RWPE2 (cell line): Measurements from ENCODE around the gene SOCS3.
A peak's percentile ranks its signal among the peaks of the same experiment; 100 is the strongest.
"Not testable (repeated sequence)": the region's sequence is repeated elsewhere in the genome, so short reads cannot be mapped to it uniquely, and the experiment has no call there.

Experiments used
- ATAC-seq: fragments of 200-7000 bp; cut with Tn5 transposase; 3 replicates; pipeline ENCODE4 v1.9.1; 2021; ENCODE audit warnings: low read depth
- DNase-seq: peaks from one replicate; pipeline ENCODE4 v3.0.0-alpha.2; 2020; ENCODE audit warnings: low spot score
- H3K27ac ChIP-seq: fragments of 450-650 bp; 2 replicates; pipeline ENCODE4 v1.5.1; 2017; ENCODE audit warnings: mild to moderate bottlenecking; ENCODE audit not compliant: poor library complexity, severe bottlenecking
- H3K27me3 ChIP-seq: fragments of 250-450 bp; sonication (Bioruptor Pico); 2 replicates; pipeline ENCODE4 v1.5.1; 2021; ENCODE audit warnings: mild to moderate bottlenecking, moderate library complexity; ENCODE audit not compliant: insufficient read depth, poor library complexity, severe bottlenecking
- H3K36me3 ChIP-seq: fragments of 250-450 bp; sonication (Bioruptor Pico); 2 replicates; pipeline ENCODE4 v1.5.1; 2020; ENCODE audit warnings: low read depth, mild to moderate bottlenecking, moderate library complexity
- H3K4me1 ChIP-seq: fragments of 250-450 bp; sonication (Bioruptor Pico); 2 replicates; pipeline ENCODE4 v1.5.1; 2021; ENCODE audit warnings: mild to moderate bottlenecking, moderate library complexity; ENCODE audit not compliant: insufficient read depth, poor library complexity, severe bottlenecking
- H3K4me3 ChIP-seq: fragments of 250-450 bp; sonication (Bioruptor Pico); 2 replicates; pipeline ENCODE4 v1.5.1; 2021; ENCODE audit warnings: mild to moderate bottlenecking, moderate library complexity; ENCODE audit not compliant: severe bottlenecking
- H3K9me3 ChIP-seq: fragments of 250-450 bp; sonication (Bioruptor Pico); 2 replicates; pipeline ENCODE4 v1.5.1; 2021; ENCODE audit warnings: mild to moderate bottlenecking, moderate library complexity; ENCODE audit not compliant: severe bottlenecking
- CTCF ChIP-seq: fragments of 450-650 bp; IDR thresholded peaks from one replicate; pipeline ENCODE4 v1.5.1; 2017; ENCODE audit warnings: mild to moderate bottlenecking, moderate library complexity; ENCODE audit not compliant: poor library complexity, severe bottlenecking

The SOCS3 gene

GRCh38 chr17:78313735-78314648 lies 45.9 kb downstream of the SOCS3 start:
- Histone ChIP-seq H3K4me1 (peaks cover 35% of the 10 kb centered on the region), H3K27ac (peak overlapping the region; percentile 90)
- peak; percentile 94 for DNase-seq

GRCh38 chr17:78309659-78310255 lies 50.1 kb downstream of the SOCS3 start:
- not testable (repeated sequence) for DNase-seq, H3K27me3 ChIP-seq, H3K4me1 ChIP-seq, H3K9me3 ChIP-seq, ATAC-seq, H3K36me3 ChIP-seq, H3K27ac ChIP-seq, H3K4me3 ChIP-seq

More at GRCh38 chr17:78313735-78314648, 45.9 kb downstream of the SOCS3 start:
- TF ChIP-seq CTCF: no peak
- Histone ChIP-seq H3K4me3 (peak overlapping the region; percentile 25), H3K36me3 (no peaks in the 10 kb centered on the region), H3K9me3 (no peaks in the 10 kb centered on the region), H3K27me3 (no peaks in the 10 kb centered on the region)
- peak; percentile 67 for ATAC-seq

GRCh38 chr17:78307887-78308638 lies 51.8 kb downstream of the SOCS3 start:
- H3K36me3 ChIP-seq: no peaks in the 10 kb centered on the region
- no peak for TF ChIP-seq CTCF
- no peaks in the 10 kb centered on the region for H3K9me3 ChIP-seq
- ATAC-seq (no peak), DNase-seq (no peak)
- H3K27me3 ChIP-seq: no peaks in the 10 kb centered on the region
- no peaks in the 10 kb centered on the region for H3K4me1 ChIP-seq
- no peak overlapping the region for H3K4me3 ChIP-seq
- no peak overlapping the region for H3K27ac ChIP-seq

GRCh38 chr17:78306913-78307312 lies 53.0 kb downstream of the SOCS3 start:
- TF ChIP-seq CTCF: no peak
- Histone ChIP-seq H3K27me3 (no peaks in the 10 kb centered on the region), H3K9me3 (no peaks in the 10 kb centered on the region), H3K4me1 (no peaks in the 10 kb centered on the region), H3K4me3 (no peak overlapping the region), H3K27ac (no peak overlapping the region), H3K36me3 (no peaks in the 10 kb centered on the region)
- no peak for ATAC-seq
- DNase-seq: no peak
